Left ventricle myocardium inferior (tissue), 1 donor: ENCODE data around the gene ESPNL. TPM values are rescaled to one million over a fixed set of nuclear protein-coding genes. Genes with fewer than 3 reads are reported as not detected.
"Not testable (repeated sequence)": the region's sequence is repeated elsewhere in the genome, so short reads cannot be mapped to it uniquely, and the experiment has no call there.

Source experiments
- DNase-seq: peaks from one replicate; pipeline ENCODE4 v3.0.0-alpha.2; 2020
- H3K27ac ChIP-seq: fragments of 200-600 bp; replicated peaks from 2 replicates; pipeline ENCODE4 v1.8.0; 2021
- H3K27me3 ChIP-seq: fragments of 200-600 bp; 2 replicates; pipeline ENCODE4 v1.8.0; 2021; ENCODE audit warnings: low read depth
- H3K36me3 ChIP-seq: fragments of 200-600 bp; 2 replicates; pipeline ENCODE4 v1.8.0; 2021
- H3K4me1 ChIP-seq: fragments of 200-600 bp; 2 replicates; pipeline ENCODE4 v1.8.0; 2021
- H3K4me3 ChIP-seq: fragments of 200-600 bp; 2 replicates; pipeline ENCODE4 v1.8.0; 2021; ENCODE audit warnings: mild to moderate bottlenecking, moderate library complexity
- H3K9me3 ChIP-seq: fragments of 200-600 bp; replicated peaks from 2 replicates; pipeline ENCODE4 v1.8.0; 2021
- intact Hi-C: fragments of 100-400 bp; cut with micrococcal nuclease; formaldehyde crosslinking; loops from one replicate; pipeline ENCODE4 v1.11.0; 2022
- total RNA-seq: library from RNA; stranded (reverse); fragmentation: NEBNext Ultra II Directional; extraction: Animal tissue kit (Norgen Biotek cat#: 25700); gene quantifications from one replicate; pipeline ENCODE4 v1.2.1, GENCODE V29; 2021
- TF ChIP-seq, protein P1 (sequence below): fragments of 200-600 bp; IDR thresholded peaks from 2 replicates; pipeline ENCODE4 v1.8.0; 2021; ENCODE audit warnings: antibody characterized with exemption, mild to moderate bottlenecking, borderline replicate concordance
- donor health status: DM: no; HTN: yes; CAD: no; lungs with severe emphysema.

The ESPNL gene
- total RNA-seq, 1 donor from 2014 or later = not detected

- peaks cover 27% of the 10 kb centered on the region for H3K4me1 ChIP-seq
- no peak overlapping the region for H3K27ac ChIP-seq
- TF ChIP-seq, protein P1, sequence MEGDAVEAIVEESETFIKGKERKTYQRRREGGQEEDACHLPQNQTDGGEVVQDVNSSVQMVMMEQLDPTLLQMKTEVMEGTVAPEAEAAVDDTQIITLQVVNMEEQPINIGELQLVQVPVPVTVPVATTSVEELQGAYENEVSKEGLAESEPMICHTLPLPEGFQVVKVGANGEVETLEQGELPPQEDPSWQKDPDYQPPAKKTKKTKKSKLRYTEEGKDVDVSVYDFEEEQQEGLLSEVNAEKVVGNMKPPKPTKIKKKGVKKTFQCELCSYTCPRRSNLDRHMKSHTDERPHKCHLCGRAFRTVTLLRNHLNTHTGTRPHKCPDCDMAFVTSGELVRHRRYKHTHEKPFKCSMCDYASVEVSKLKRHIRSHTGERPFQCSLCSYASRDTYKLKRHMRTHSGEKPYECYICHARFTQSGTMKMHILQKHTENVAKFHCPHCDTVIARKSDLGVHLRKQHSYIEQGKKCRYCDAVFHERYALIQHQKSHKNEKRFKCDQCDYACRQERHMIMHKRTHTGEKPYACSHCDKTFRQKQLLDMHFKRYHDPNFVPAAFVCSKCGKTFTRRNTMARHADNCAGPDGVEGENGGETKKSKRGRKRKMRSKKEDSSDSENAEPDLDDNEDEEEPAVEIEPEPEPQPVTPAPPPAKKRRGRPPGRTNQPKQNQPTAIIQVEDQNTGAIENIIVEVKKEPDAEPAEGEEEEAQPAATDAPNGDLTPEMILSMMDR = no peak
- intact Hi-C loops = no loop called here
- no peaks in the 10 kb centered on the region for H3K9me3 ChIP-seq
- peak; percentile 12 for DNase-seq
- no peak overlapping the region for H3K4me3 ChIP-seq
- H3K36me3 ChIP-seq = peaks cover 50% of the 10 kb centered on the region
- H3K27me3 ChIP-seq = peaks cover 23% of the 10 kb centered on the region
These were observed 67.6 kb downstream of the ESPNL start for GRCh38 chr2:238167761-238168160.

GRCh38 chr2:238168196-238169047 is 68.3 kb downstream of the ESPNL start:
- H3K4me1 ChIP-seq = peaks cover 24% of the 10 kb centered on the region
- no peak overlapping the region for H3K4me3 ChIP-seq
- H3K36me3 ChIP-seq = peaks cover 56% of the 10 kb centered on the region
- TF ChIP-seq, protein P1 = no peak
- H3K27ac ChIP-seq = no peak overlapping the region
- H3K9me3 ChIP-seq = no peaks in the 10 kb centered on the region
- intact Hi-C loops = no loop called here
- H3K27me3 ChIP-seq = peaks cover 16% of the 10 kb centered on the region
- DNase-seq = no peak

DNA sequence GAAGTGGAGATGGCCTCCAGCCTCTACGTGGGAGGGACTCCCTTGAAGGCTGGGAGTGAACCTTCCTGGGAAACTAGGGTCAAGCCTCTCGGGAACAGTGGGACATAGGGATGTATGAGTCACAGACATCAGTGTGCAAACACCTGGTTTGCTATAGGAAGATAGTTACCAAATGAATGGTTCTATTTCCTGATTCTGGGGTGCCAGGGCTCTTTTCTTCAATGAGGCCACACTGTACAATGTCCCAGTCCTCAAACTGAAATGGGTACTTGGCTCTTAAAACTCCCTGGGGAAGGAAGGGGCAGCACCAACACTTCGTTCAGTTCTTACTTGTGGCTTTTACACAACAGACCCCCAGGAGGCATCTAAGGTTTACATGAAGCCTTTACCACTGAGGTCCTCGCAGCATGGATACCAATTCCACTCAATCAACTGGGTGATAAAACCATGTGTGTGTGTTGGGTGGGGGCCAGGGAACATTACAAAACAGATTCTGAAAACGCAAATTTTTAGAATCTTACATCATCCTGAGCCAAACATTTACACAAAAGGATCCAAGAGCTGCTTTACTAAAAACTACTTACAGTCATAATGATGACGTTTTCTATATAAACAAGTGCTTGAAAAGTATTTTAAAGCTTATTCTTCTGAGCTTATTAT is 69.0 kb downstream of the ESPNL start:
- TF ChIP-seq, protein P1 = no peak
- peak; percentile 18 for DNase-seq
- H3K4me1 ChIP-seq = peaks cover 19% of the 10 kb centered on the region
- peaks cover 64% of the 10 kb centered on the region for H3K36me3 ChIP-seq
- no peak overlapping the region for H3K27ac ChIP-seq
- H3K9me3 ChIP-seq = no peaks in the 10 kb centered on the region
- H3K4me3 ChIP-seq = no peak overlapping the region
- peaks cover 8% of the 10 kb centered on the region for H3K27me3 ChIP-seq
- intact Hi-C loops = no loop called here

DNA sequence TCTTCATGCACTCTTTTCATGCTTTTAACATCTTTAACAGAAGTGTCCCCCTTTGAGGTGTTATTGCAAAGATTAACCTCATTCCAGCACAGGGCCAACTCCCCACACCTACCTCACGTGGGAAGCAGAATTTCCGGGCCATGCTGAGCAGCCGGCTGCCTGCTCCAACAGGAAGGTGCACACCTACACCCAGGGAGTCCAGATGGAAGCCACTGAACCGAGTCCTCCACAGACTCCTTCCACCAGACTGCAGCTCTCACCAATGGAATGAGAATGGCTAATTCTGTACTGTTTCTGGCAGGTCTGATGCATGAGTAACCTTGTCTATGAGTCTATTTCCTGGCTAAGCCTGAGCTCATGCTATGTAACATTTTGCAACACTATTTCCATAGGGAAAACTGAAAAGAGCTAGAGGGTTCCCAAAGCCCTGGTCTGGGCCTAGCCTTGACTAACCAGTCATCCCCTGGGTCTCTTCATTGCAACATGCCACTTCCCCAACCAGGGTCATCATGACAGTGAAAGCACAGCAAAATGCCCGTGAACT is 69.6 kb downstream of the ESPNL start:
- TF ChIP-seq, protein P1 = no peak
- DNase-seq = no peak
- peaks cover 19% of the 10 kb centered on the region for H3K4me1 ChIP-seq

DNA sequence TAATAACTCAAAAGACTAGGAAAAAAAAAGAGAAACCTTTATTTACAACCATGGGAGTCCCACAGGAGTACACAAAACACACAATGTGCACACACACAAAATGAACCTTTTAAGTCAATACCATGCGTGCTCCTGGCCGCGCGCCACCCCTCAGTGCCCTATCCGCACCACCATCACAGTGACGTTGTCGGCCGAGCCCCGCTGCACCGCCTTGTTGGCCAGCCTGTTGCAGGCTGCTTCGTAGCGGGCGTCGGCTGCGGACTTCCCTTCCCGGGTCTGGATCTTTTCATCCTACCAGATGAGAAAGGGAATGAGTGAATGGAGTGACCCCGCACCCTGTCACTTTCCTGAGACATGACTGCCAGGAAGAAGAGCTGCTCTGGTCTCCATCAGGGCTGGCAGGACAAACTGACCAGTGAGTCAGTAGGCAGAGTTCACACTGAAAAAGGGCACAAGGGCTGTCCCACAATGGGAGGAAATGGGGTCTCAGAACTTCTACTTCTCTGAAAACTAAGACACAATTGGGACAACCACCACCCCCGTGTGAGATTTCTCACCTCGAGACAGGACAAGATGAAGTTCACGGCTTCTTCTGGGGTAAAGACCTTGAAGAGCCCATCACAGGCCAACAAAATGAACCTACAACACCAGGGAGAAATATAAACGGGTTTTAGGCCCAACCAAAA is 70.4 kb downstream of the ESPNL start:
- TF ChIP-seq, protein P1 = no peak
- Histone ChIP-seq H3K9me3 (no peaks in the 10 kb centered on the region), H3K27ac (peak overlapping the region; percentile 34), H3K36me3 (peaks cover 78% of the 10 kb centered on the region), H3K4me1 (peaks cover 19% of the 10 kb centered on the region), H3K27me3 (no peaks in the 10 kb centered on the region), H3K4me3 (no peak overlapping the region)
- intact Hi-C loops = no loop called here
- DNase-seq = peak; percentile 16

More for the DNA sequence above, 69.6 kb downstream of the ESPNL start:
- intact Hi-C loops = no loop called here
- H3K4me3 ChIP-seq = no peak overlapping the region
- H3K36me3 ChIP-seq = peaks cover 70% of the 10 kb centered on the region
- H3K27me3 ChIP-seq = peaks cover 2% of the 10 kb centered on the region
- H3K9me3 ChIP-seq = no peaks in the 10 kb centered on the region
- H3K27ac ChIP-seq = peak overlapping the region; percentile 34

GRCh38 chr2:238171072-238171431 is 70.9 kb downstream of the ESPNL start:
- H3K36me3 ChIP-seq = peaks cover 82% of the 10 kb centered on the region
- intact Hi-C loops, H3K4me3 ChIP-seq, H3K27me3 ChIP-seq, DNase-seq, H3K9me3 ChIP-seq, H3K27ac ChIP-seq: not testable (repeated sequence)
- H3K4me1 ChIP-seq = peaks cover 19% of the 10 kb centered on the region
